GM12878 (cell line): ENCODE data around the gene IFIH1. TPM values are rescaled to one million over a fixed set of nuclear protein-coding genes. Genes with fewer than 3 reads are reported as not detected.

Source experiments
- ATAC-seq: fragments of 200-7000 bp; cut with Tn5 transposase; 3 replicates; pipeline ENCODE4 v1.9.1; 2020; ENCODE audit warnings: mild to moderate bottlenecking, moderate library complexity
- BruUV-seq: library from RNA; stranded (reverse); fragments of 400-500 nt; replicated peaks from 2 replicates; lab custom pipeline; 2021; lab: Mats Ljungman, UMichigan
- CTCF ChIA-PET: fragments of 300-600 bp; sonication (Branson Sonifier 250); formaldehyde crosslinking; extraction: SDS; loops from one replicate; lab custom pipeline; 2021; ENCODE audit warnings: inconsistent platforms; lab: Yijun Ruan, JAX
- POLR2A ChIA-PET: fragments of 350-600 bp; formaldehyde crosslinking; extraction: SDS; loops from one replicate; lab custom pipeline; 2021; ENCODE audit warnings: inconsistent platforms; lab: Charles Lee
- RAD21 ChIA-PET: fragments of 300-600 bp; sonication (Branson Sonifier 250); formaldehyde crosslinking; loops from one replicate; lab custom pipeline; 2023; ENCODE audit warnings: antibody characterized with exemption; ENCODE audit not compliant: unreplicated experiment; lab: Charles Lee
- SMC1A ChIA-PET: fragments of 300-600 bp; sonication (Branson Sonifier 250); formaldehyde crosslinking; loops from one replicate; lab custom pipeline; 2023; ENCODE audit not compliant: unreplicated experiment, uncharacterized antibody; lab: Charles Lee
- DNase-seq: peaks from one replicate; pipeline ENCODE4 v3.0.0-alpha.2; 2011; ENCODE audit warnings: low read depth, low spot score
- FAIRE-seq: peaks from 3 replicates; lab custom pipeline; 2011; peaks lifted over from hg19 to GRCh38; lab: Jason Lieb, UNC
- H2AFZ ChIP-seq: 2 replicates; pipeline ENCODE4 v1.6.0; 2011; ENCODE audit warnings: low read depth, low read length, control low read depth; ENCODE audit not compliant: control insufficient read depth
- H3K27ac ChIP-seq: 2 replicates; pipeline ENCODE4 v1.5.1; 2011; ENCODE audit warnings: control low read depth; ENCODE audit not compliant: control insufficient read depth, insufficient read depth
- H3K27me3 ChIP-seq, 2 experiments: replicated peaks in 1 of 2; 2 replicates each; pipeline versions ENCODE4 v1.6.0 to v1.6.1; 2011; ENCODE audit warnings: low read length in 1 of 2; ENCODE audit not compliant: control insufficient read depth in 2 of 2, insufficient read depth in 2 of 2
- H3K36me3 ChIP-seq, 2 experiments: 2 replicates each; pipeline ENCODE4 v1.5.1; 2011; ENCODE audit warnings: low read length in 1 of 2; ENCODE audit not compliant: control insufficient read depth in 2 of 2, insufficient read depth in 2 of 2
- H3K4me1 ChIP-seq: 2 replicates; pipeline ENCODE4 v1.6.1; 2011; ENCODE audit warnings: mild to moderate bottlenecking, low read length, moderate library complexity, mixed read lengths; ENCODE audit not compliant: control insufficient read depth, insufficient read depth
- H3K4me2 ChIP-seq: 2 replicates; pipeline ENCODE4 v1.6.0; 2011; ENCODE audit warnings: control low read depth; ENCODE audit not compliant: control insufficient read depth, insufficient read depth
- H3K4me3 ChIP-seq: fragments of 200-600 bp; sonication (generic); 2 replicates; pipeline ENCODE4 v1.5.1; 2016
- H3K79me2 ChIP-seq: 2 replicates; pipeline ENCODE4 v1.6.0; 2011; ENCODE audit warnings: low read length; ENCODE audit not compliant: control insufficient read depth, insufficient read depth
- H3K9ac ChIP-seq: 2 replicates; pipeline ENCODE4 v1.8.0; 2011; ENCODE audit warnings: low read length, control low read depth, mixed read lengths; ENCODE audit not compliant: control insufficient read depth, insufficient read depth
- H3K9me3 ChIP-seq: replicated peaks from 3 replicates; pipeline ENCODE4 v1.5.1; 2011; ENCODE audit warnings: mild to moderate bottlenecking, low read length; ENCODE audit not compliant: control insufficient read depth, insufficient read depth
- H4K20me1 ChIP-seq: 2 replicates; pipeline ENCODE4 v1.6.0; 2011; ENCODE audit not compliant: control insufficient read depth, insufficient read depth
- CBX5 ChIP-seq: sonication (generic); IDR thresholded peaks from 2 replicates; pipeline ENCODE4 v1.6.1; 2016; ENCODE audit warnings: low read depth, moderate library complexity, mild to moderate bottlenecking, inconsistent platforms
- CEBPB ChIP-seq, 2 experiments: fragments of 150-350 bp in 1 of 2; IDR thresholded peaks; 2 replicates each; pipeline ENCODE4 v1.6.1; 2012 to 2014; ENCODE audit warnings: low read depth in 2 of 2, low read length in 2 of 2, borderline replicate concordance in 1 of 2, inconsistent platforms in 1 of 2
- HDGF ChIP-seq: fragments of 450-650 bp; IDR thresholded peaks from 2 replicates; pipeline ENCODE4 v1.6.1; 2016; ENCODE audit warnings: antibody characterized with exemption
- KDM1A ChIP-seq: fragments of 200-600 bp; sonication (generic); IDR thresholded peaks from 2 replicates; pipeline ENCODE4 v1.6.1; 2016; ENCODE audit warnings: borderline replicate concordance
- NFIC ChIP-seq: IDR thresholded peaks from 2 replicates; pipeline ENCODE4 v1.6.1; 2012; ENCODE audit warnings: low read depth, mild to moderate bottlenecking, inconsistent platforms, low read length, moderate library complexity
- NR2F1 ChIP-seq: fragments of 450-650 bp; conservative IDR thresholded peaks from 2 replicates; pipeline ENCODE4 v1.6.1; 2017; ENCODE audit warnings: mild to moderate bottlenecking
- STAT1 ChIP-seq: fragments of 450-650 bp; conservative IDR thresholded peaks from 2 replicates; pipeline ENCODE4 v1.6.1; 2014; ENCODE audit warnings: antibody characterized with exemption, mild to moderate bottlenecking
- TAF1 ChIP-seq: IDR thresholded peaks from 2 replicates; pipeline ENCODE4 v1.6.1; 2011; ENCODE audit warnings: mild to moderate bottlenecking, low read depth, low read length, borderline replicate concordance
- TCF12 ChIP-seq: IDR thresholded peaks from 2 replicates; pipeline ENCODE4 v1.6.1; 2011; ENCODE audit warnings: low read depth, mild to moderate bottlenecking, low read length
- YBX1 ChIP-seq: fragments of 450-650 bp; IDR thresholded peaks from 2 replicates; pipeline ENCODE4 v1.6.1; 2016; ENCODE audit warnings: antibody characterized with exemption
- WGBS: methylation state at CpG from one replicate; pipeline ENCODE4 v1.1.6; 2016; ENCODE audit warnings: low lambda C conversion rate; ENCODE audit not compliant: insufficient replicate concordance, insufficient coverage; ENCODE audit errors: missing lambda C conversion rate; 5-methylcytosine and 5-hydroxymethylcytosine counted together
- in situ Hi-C: fragments of 300-500 bp; cut with MboI; formaldehyde crosslinking; loops from 9 replicates; pipeline ENCODE4 v1.14.3; 2018; ENCODE audit warnings: mixed read lengths
- intact Hi-C: fragments of 100-400 bp; cut with micrococcal nuclease; formaldehyde crosslinking; loops from one replicate; pipeline ENCODE4 v1.14.2; 2022; ENCODE audit not compliant: unreplicated experiment
- polyA plus RNA-seq, 11 experiments: library from polyadenylated mRNA; depleted of rRNA in 4 of 11; unstranded in 6 of 11; stranded (reverse) in 5 of 11; fragments of >200 nt; fragmentation: Nextera tagmentation in 4 of 11; fragmentation: Illumina TruSeq in 1 of 11; extraction: Ambion mirVana in 4 of 11; extraction: Trizol in 1 of 11; gene quantifications; 1 replicate in 1 of 11; 2 replicates in 10 of 11; pipeline versions ENCODE4 v1.2.1 to v1.2.3, GENCODE V29; 2011 to 2016; ENCODE audit warnings: inconsistent platforms in 2 of 11, missing spikeins in 2 of 11, low read depth in 1 of 11
- total RNA-seq, 4 experiments: library from RNA; depleted of rRNA in 3 of 4; stranded (reverse); fragments of >200 nt in 3 of 4; fragmentation: Illumina TruSeq in 1 of 4; extraction: Trizol in 1 of 4; gene quantifications; 2 replicates each; pipeline versions ENCODE4 v1.2.1 to v1.2.3, GENCODE V29; 2013 to 2021
- TF ChIP-seq, protein P1 (sequence below): fragments of 450-650 bp; IDR thresholded peaks from 2 replicates; pipeline ENCODE4 v1.6.1; 2017; ENCODE audit warnings: low read depth, mild to moderate bottlenecking, moderate library complexity

Gene IFIH1
- total and polyA plus RNA-seq, 10 of the 15 experiments (the other 5 are each of a cell fraction or from before 2014, with no cell fraction given) = 12.5 to 40.9 (median 28.8) TPM

DNA sequence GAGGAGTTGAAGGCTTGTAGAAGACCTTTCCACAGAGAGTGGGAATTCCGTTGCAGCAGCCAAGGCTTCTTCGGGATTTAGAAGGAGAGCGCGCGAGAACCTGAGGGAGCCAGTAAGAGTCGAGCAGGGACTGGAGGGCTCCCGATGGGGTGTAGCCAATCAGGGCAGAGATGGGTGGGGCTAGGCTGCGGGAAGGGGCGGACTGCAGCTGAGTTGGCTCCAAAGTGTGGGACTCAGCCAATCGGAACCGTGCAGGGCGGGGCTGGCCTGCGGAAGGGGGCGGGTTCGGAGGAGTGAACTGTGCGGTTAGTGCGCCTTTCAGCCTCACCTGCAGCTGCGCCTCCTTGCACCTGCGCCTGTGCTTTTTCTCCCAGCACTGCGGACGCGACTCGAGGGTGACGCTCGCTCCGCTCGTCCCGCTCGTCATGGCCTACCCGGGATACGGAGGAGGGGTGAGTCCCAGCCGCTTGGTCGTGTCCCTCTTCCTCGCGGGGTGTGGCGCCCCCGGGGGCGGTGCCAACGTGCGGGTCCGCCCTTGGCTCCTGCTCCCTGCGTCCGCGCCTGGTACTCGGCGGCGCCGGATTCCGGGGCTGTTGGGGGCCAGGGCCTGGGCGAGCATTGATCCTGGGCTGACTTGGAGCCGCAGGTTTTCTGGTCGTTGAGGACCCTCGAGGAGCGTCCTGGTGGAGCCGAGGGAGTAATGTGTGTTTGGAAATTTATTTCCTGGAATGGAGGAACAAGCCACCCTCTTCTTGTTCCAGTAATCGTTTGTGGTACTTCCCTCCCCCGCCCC, 25.5 kb upstream of the IFIH1 start, which contains the start of gene GCA (continued):
- TF ChIP-seq YBX1 = no peak
- no peak for TF ChIP-seq NR2F1
- TF ChIP-seq NFIC = no peak
- TF ChIP-seq TCF12 = peak; percentile 86
- 0 out of 2 replicates have a peak, but pooled peaks have one; percentile 53 for TF ChIP-seq STAT1
- peak; percentile 97 for TF ChIP-seq HDGF
- peak; percentile 51; the same call in 1 of the 2 replicates for TF ChIP-seq CBX5
- no peak for TF ChIP-seq KDM1A
- TF ChIP-seq, protein P1, sequence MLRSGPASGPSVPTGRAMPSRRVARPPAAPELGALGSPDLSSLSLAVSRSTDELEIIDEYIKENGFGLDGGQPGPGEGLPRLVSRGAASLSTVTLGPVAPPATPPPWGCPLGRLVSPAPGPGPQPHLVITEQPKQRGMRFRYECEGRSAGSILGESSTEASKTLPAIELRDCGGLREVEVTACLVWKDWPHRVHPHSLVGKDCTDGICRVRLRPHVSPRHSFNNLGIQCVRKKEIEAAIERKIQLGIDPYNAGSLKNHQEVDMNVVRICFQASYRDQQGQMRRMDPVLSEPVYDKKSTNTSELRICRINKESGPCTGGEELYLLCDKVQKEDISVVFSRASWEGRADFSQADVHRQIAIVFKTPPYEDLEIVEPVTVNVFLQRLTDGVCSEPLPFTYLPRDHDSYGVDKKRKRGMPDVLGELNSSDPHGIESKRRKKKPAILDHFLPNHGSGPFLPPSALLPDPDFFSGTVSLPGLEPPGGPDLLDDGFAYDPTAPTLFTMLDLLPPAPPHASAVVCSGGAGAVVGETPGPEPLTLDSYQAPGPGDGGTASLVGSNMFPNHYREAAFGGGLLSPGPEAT = peak; percentile 64

DNA sequence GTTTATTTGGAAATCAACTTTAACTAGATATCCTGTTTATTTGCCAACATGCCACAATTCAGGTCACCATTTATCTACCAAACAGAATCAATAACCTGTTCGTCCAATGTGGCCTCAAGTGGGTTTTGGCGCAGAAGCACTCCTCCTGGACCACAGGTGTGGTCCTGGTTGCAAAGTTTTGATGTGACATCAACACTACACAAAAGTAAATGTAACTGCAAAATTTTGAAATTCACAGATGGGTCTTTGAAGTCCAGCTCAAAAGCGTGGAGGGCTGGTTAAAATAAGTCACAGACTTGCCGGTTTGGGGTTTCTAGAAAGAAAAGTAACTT, 25.0 kb upstream of the IFIH1 start:
- intact Hi-C loops = loop anchor here (2.0 kb wide), 1 partner anchor 25 kb away; the partner anchor contains the start of gene IFIH1
- Histone ChIP-seq H3K9ac (no peak overlapping the region), H2AFZ (peak overlapping the region; percentile 95), H3K36me3 (no peaks in the 10 kb centered on the region)
- no TSS peak for BruUV-seq
- DNase-seq = no peak
- 50% methylated on average over 4 of the region's 4 CpGs for WGBS
- CTCF ChIA-PET = interaction anchor here (0.5 to 2.6 kb wide), 10 partner anchors 9 to 218 kb away, joined by 3 to 46 read pairs (median 6); partner anchors contain the start of gene IFIH1
- TF ChIP-seq YBX1 = no peak
- 0 out of 2 replicates have a peak, but pooled peaks have one; percentile 13 for TF ChIP-seq TAF1
- TF ChIP-seq CEBPB (IDR thresholded peaks at IDR 0.05; ENCODE audit: borderline replicate concordance in 1 of 2, low read depth in 2 of 2, low read length in 2 of 2) = no peak
- TF ChIP-seq, all 136 proteins: peak for 1
- ChIA-PET SMC1A (interaction anchor here (0.9 to 2.7 kb wide), 6 partner anchors 9 to 121 kb away, joined by 3 to 15 read pairs (median 6); partner anchors contain the start of gene IFIH1), RAD21 (interaction anchor here (0.9 to 2.1 kb wide), 6 partner anchors 9 to 449 kb away, joined by 3 to 5 read pairs (median 4); no protein-coding TSS in a partner anchor), POLR2A (interaction anchor here (0.7 to 1.9 kb wide), 6 partner anchors 9 to 394 kb away, joined by 3 to 5 read pairs (median 4); partner anchors contain the start of gene IFIH1)
- no peaks in the 10 kb centered on the region for H3K27me3 ChIP-seq
- no peaks in the 10 kb centered on the region for H3K9me3 ChIP-seq
- no peaks in the 10 kb centered on the region for H3K4me1 ChIP-seq
- H4K20me1 ChIP-seq = no peaks in the 10 kb centered on the region
- peaks cover 10% of the 10 kb centered on the region for H3K79me2 ChIP-seq
- H3K4me3 ChIP-seq = peak overlapping the region; percentile 98
- FAIRE-seq (no peak), ATAC-seq (no peak)
- peak overlapping the region; percentile 93 for H3K4me2 ChIP-seq
- in situ Hi-C loops = no loop called here
- H3K27ac ChIP-seq = peak overlapping the region; percentile 38; the same call in 1 of the 2 replicates
